ENCODE measurements around the gene NKX1-1. TPM values are rescaled to one million over a fixed set of nuclear protein-coding genes. Genes with fewer than 3 reads are reported as not detected.
A peak's percentile ranks its signal among the peaks of the same experiment; 100 is the strongest.

Gene NKX1-1
- total and polyA plus RNA-seq, 9 of the 15 experiments (the other 6 are each of a cell fraction or from before 2014, with no cell fraction given) = not detected

DNA sequence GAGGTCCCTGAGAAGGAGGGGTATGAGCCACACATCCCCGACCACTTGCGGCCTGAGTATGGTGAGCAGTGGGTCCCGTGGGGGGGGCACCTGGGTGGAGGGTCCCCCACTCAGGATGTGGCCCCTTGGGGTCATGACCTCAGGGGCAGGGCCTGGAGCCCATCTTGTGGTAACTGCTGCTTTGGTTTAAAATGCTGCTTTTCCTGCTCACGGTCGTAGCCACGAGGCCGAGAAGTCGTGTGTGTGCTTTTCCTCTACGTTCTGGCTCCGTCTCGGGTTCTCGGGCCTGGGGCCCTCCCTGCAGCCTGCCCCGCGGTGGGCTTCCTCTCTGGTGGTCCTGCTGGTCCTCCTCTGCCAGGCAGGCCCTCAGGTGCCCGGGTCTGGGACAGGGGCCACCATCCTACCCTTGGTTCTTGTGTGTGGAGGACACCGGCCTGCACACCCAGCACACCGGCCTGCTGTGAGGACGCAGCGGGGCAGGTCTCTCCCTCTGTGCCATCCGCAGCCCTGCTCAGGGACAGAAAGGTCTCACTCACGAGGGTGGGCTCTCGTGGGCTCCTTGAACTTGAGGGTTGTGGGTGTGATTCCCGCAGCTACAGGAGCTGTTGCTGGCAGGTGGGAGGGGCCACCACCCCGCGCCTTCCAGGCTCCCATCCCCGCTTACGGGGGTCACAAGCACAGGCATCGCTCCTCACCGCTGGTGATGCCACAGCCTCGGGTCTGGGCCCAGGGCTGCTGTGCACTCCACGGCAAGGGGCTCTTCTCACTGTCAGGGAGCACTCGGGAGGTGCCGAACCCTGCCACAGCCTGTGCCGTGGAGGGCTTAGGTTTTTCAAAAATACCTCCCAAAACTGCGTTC, 39.6 kb downstream of the NKX1-1 start:
- Histone ChIP-seq H3K27me3 (ENCODE audit: control insufficient read depth in 2 of 2, insufficient read depth in 2 of 2, low read length in 2 of 2) (no peaks in the 10 kb centered on the region), H3K9me3 (replicated peaks; ENCODE audit: control insufficient read depth, insufficient read depth, low read depth, low read length) (no peaks in the 10 kb centered on the region), H3K9me1 (ENCODE audit: control insufficient read depth, insufficient read depth, low read length) (no peaks in the 10 kb centered on the region), H3K4me2 (ENCODE audit: insufficient read depth, low read length) (no peak overlapping the region), H3K27ac (ENCODE audit: extremely low read depth, low read depth, low read length) (no peak overlapping the region), H3K9ac (ENCODE audit: insufficient read depth in 1 of 2, low read depth in 2 of 2, low read length in 2 of 2) (0 out of 4 replicates have a peak overlapping the region, but pooled peaks of 1 of the 2 experiments have one; percentile 40), H3K4me3 (no peak overlapping the region), H4K20me1 (replicated peaks; ENCODE audit: control insufficient read depth, insufficient read depth, low read length) (no peaks in the 10 kb centered on the region), H3K36me3 (ENCODE audit: control insufficient read depth, insufficient read depth, low read length) (no peaks in the 10 kb centered on the region), H3K4me1 (replicated peaks in 1 of 2; ENCODE audit: control insufficient read depth in 2 of 2, insufficient read depth in 2 of 2, low read length in 2 of 2) (peaks cover 0 to 17% of the 10 kb centered on the region in 2 experiments; a peak in 1 of 5 replicates), H2AFZ (ENCODE audit: low read depth, low read length) (no peak overlapping the region), H3K79me2 (ENCODE audit: control insufficient read depth, insufficient read depth, low read length) (no peaks in the 10 kb centered on the region)
- TF ChIP-seq ZNF316 (IDR thresholded peaks at IDR 0.05) = no peak
- 0 out of 2 replicates have a peak, but pooled peaks have one; percentile 25 for TF ChIP-seq POLR2G (IDR thresholded peaks at IDR 0.05; ENCODE audit: low read depth, low read length)
- no TSS peak for BruUV-seq (replicated peaks)
- ChIA-PET POLR2A (no interaction called here), CTCF (ENCODE audit: low intra/inter-chr PET ratio) (no interaction called here)
- ATAC-seq (no peak), FAIRE-seq (no peak), DNase-seq (ENCODE audit: extremely low read depth in 1 of 4, low spot score in 3 of 4) (no peak)
- in situ Hi-C loops (cut with MboI) = no loop called here
- intact Hi-C loops (cut with micrococcal nuclease) = no loop called here
- WGBS (ENCODE audit: insufficient coverage, low coverage, missing lambda C conversion rate) = 86% methylated on average over 27 of the region's 35 CpGs

Data from K562 (cell line).